Common myeloid progenitor, CD34-positive (primary cell): ENCODE measurements around the gene SYT13.

Experiments
- CTCF ChIA-PET: fragments of 350-600 bp; sonication (Branson Sonifier 250); formaldehyde crosslinking; loops from one replicate; lab custom pipeline; 2021; ENCODE audit warnings: antibody characterized with exemption; lab: Charles Lee
- POLR2A ChIA-PET: fragments of 350-600 bp; sonication (Branson Sonifier 250); formaldehyde crosslinking; loops from one replicate; lab custom pipeline; 2021; ENCODE audit warnings: antibody characterized with exemption; lab: Charles Lee
- DNase-seq, 3 donors: peaks; one replicate each; pipeline versions ENCODE4 v3.0.0 to v3.0.0-alpha.2; 2013
- H3K27ac ChIP-seq, 2 experiments: 1 replicate in 1 of 2; 2 replicates in 1 of 2; pipeline ENCODE4 v1.7.0; 2013; ENCODE audit warnings: inconsistent platforms in 2 of 2, low read length in 2 of 2, mild to moderate bottlenecking in 2 of 2, low read depth in 1 of 2, moderate library complexity in 1 of 2; ENCODE audit not compliant: severe bottlenecking in 2 of 2, insufficient read depth in 1 of 2, poor library complexity in 1 of 2
- H3K27me3 ChIP-seq, 5 experiments: replicated peaks in 2 of 5; 1 replicate in 3 of 5; 2 replicates in 2 of 5; pipeline versions ENCODE4 v1.6.1 to v1.7.0; 2013; ENCODE audit warnings: low read length in 4 of 5, mild to moderate bottlenecking in 2 of 5, moderate library complexity in 2 of 5, inconsistent platforms in 1 of 5; ENCODE audit not compliant: insufficient read depth in 5 of 5, control insufficient read depth in 4 of 5
- H3K36me3 ChIP-seq, 4 experiments: 1 replicate in 2 of 4; 2 replicates in 2 of 4; pipeline versions ENCODE4 v1.6.1 to v1.7.0; 2013; ENCODE audit warnings: low read length in 3 of 4, control low read depth in 1 of 4, mild to moderate bottlenecking in 1 of 4; ENCODE audit not compliant: control insufficient read depth in 4 of 4, insufficient read depth in 4 of 4
- H3K4me1 ChIP-seq, 4 experiments: 1 replicate in 3 of 4; 2 replicates in 1 of 4; pipeline versions ENCODE4 v1.6.1 to v1.7.1; 2013; ENCODE audit warnings: low read length in 3 of 4, mild to moderate bottlenecking in 3 of 4, control low read depth in 1 of 4, inconsistent platforms in 1 of 4, moderate library complexity in 1 of 4; ENCODE audit not compliant: control insufficient read depth in 4 of 4, insufficient read depth in 4 of 4; ENCODE audit errors: control extremely low read depth in 1 of 4
- H3K4me3 ChIP-seq, 7 experiments: 1 replicate in 4 of 7; 2 replicates in 3 of 7; pipeline versions ENCODE4 v1.5.1 to v1.7.0; 2013; ENCODE audit warnings: mild to moderate bottlenecking in 7 of 7, low read length in 6 of 7, moderate library complexity in 6 of 7, inconsistent platforms in 2 of 7, low read depth in 2 of 7, control low read depth in 1 of 7; ENCODE audit not compliant: insufficient read depth in 4 of 7, control insufficient read depth in 1 of 7; ENCODE audit errors: extremely low read depth in 1 of 7
- H3K9me3 ChIP-seq, 5 experiments: 1 replicate in 4 of 5; 2 replicates in 1 of 5; pipeline versions ENCODE4 v1.6.1 to v1.7.1; 2013; ENCODE audit warnings: low read length in 4 of 5, mild to moderate bottlenecking in 2 of 5, inconsistent platforms in 1 of 5, low read depth in 1 of 5, moderate library complexity in 1 of 5; ENCODE audit not compliant: control insufficient read depth in 4 of 5, insufficient read depth in 2 of 5; ENCODE audit errors: control extremely low read depth in 1 of 5
- WGBS: methylation state at CpG from one replicate; pipeline ENCODE4 v1.1.5; 2013; ENCODE audit not compliant: insufficient coverage; 5-methylcytosine and 5-hydroxymethylcytosine counted together

SYT13 gene

GRCh38 chr11:45233804-45234170 lies 52.4 kb downstream of the SYT13 start:
- DNase-seq = no peak
- Histone ChIP-seq H3K4me1 (peaks cover 0 to 8% (median under 1%) of the 10 kb centered on the region in 4 experiments), H3K27ac (no peak overlapping the region), H3K4me3 (no peak overlapping the region), H3K9me3 (no peaks in the 10 kb centered on the region), H3K36me3 (peaks cover 0 to 2% (median under 1%) of the 10 kb centered on the region in 4 experiments), H3K27me3 (peaks cover 0 to 3% (median 0%) of the 10 kb centered on the region in 5 experiments)
- ChIA-PET POLR2A (no interaction called here), CTCF (interaction anchor here (1.4 to 2.4 kb wide), 5 partner anchors 9 to 123 kb away, joined by 3 to 26 read pairs (median 5); no protein-coding TSS in a partner anchor)
- WGBS = 88% methylated on average over 14 of the region's 14 CpGs

- Histone ChIP-seq H3K36me3 (peaks cover 0 to 4% (median 1%) of the 10 kb centered on the region in 4 experiments), H3K9me3 (no peaks in the 10 kb centered on the region), H3K27ac (no peak overlapping the region), H3K4me1 (peaks cover 0 to 8% (median under 1%) of the 10 kb centered on the region in 4 experiments), H3K4me3 (no peak overlapping the region), H3K27me3 (peaks cover 0 to 3% (median 0%) of the 10 kb centered on the region in 5 experiments)
- 78% methylated on average over 7 of the region's 17 CpGs for WGBS
- ChIA-PET CTCF (interaction anchor here (0.8 to 2.4 kb wide), 8 partner anchors 8 to 125 kb away, joined by 3 to 26 read pairs (median 4); no protein-coding TSS in a partner anchor), POLR2A (no interaction called here)
- peak; percentile 38 to 69 (median 58) for DNase-seq
Measured at GRCh38 chr11:45233121-45233803, 52.9 kb downstream of the SYT13 start.

- POLR2A ChIA-PET = no interaction called here
Measured at GRCh38 chr11:45232341-45233080, 53.6 kb downstream of the SYT13 start.

GRCh38 chr11:45229401-45230020 lies 56.6 kb downstream of the SYT13 start:
- H3K27ac ChIP-seq = no peak overlapping the region
- no peaks in the 10 kb centered on the region for H3K9me3 ChIP-seq
- CTCF ChIA-PET = interaction anchor here (1.0 to 1.6 kb wide), 3 partner anchors 47 to 110 kb away, joined by 3 read pairs; no protein-coding TSS in a partner anchor
- POLR2A ChIA-PET = interaction anchor here (0.6 kb wide), 1 partner anchor 37 kb away, joined by 3 read pairs; no protein-coding TSS in a partner anchor
- H3K36me3 ChIP-seq = peaks cover 6 to 37% (median 20%) of the 10 kb centered on the region in 4 experiments
- H3K4me1 ChIP-seq = peaks cover 0 to 2% (median 0%) of the 10 kb centered on the region in 4 experiments
- H3K27me3 ChIP-seq = no peaks in the 10 kb centered on the region
- 30% methylated on average over 2 of the region's 5 CpGs for WGBS
- no peak overlapping the region for H3K4me3 ChIP-seq
- no peak for DNase-seq

More at GRCh38 chr11:45232341-45233080, 53.6 kb downstream of the SYT13 start:
- H3K27me3 ChIP-seq = no peaks in the 10 kb centered on the region
- H3K27ac ChIP-seq = no peak overlapping the region
- WGBS = 86% methylated on average over 2 of the region's 5 CpGs
- H3K9me3 ChIP-seq = no peaks in the 10 kb centered on the region
- H3K36me3 ChIP-seq = peaks cover 2 to 7% (median 4%) of the 10 kb centered on the region in 4 experiments
- DNase-seq = no peak
- CTCF ChIA-PET = interaction anchor here (0.8 to 2.4 kb wide), 6 partner anchors 13 to 124 kb away, joined by 3 to 26 read pairs (median 4); no protein-coding TSS in a partner anchor
- peaks cover 0 to 8% (median under 1%) of the 10 kb centered on the region in 4 experiments for H3K4me1 ChIP-seq
- H3K4me3 ChIP-seq = no peak overlapping the region

- peaks cover 0 to 2% (median 0%) of the 10 kb centered on the region in 4 experiments for H3K4me1 ChIP-seq
- POLR2A ChIA-PET = no interaction called here
- H3K27me3 ChIP-seq = no peaks in the 10 kb centered on the region
- H3K4me3 ChIP-seq = no peak overlapping the region
- no peak for DNase-seq
- H3K9me3 ChIP-seq = no peaks in the 10 kb centered on the region
- no peak overlapping the region for H3K27ac ChIP-seq
- WGBS = over 99% methylated on average over 18 of the region's 19 CpGs
- H3K36me3 ChIP-seq = peaks cover 8 to 52% (median 26%) of the 10 kb centered on the region in 4 experiments
- CTCF ChIA-PET = interaction anchor here (0.8 to 1.4 kb wide), 2 partner anchors 24 to 112 kb away, joined by 3 read pairs; no protein-coding TSS in a partner anchor
Measured at GRCh38 chr11:45227836-45228235, 58.3 kb downstream of the SYT13 start.

GRCh38 chr11:45226901-45227300 lies 59.2 kb downstream of the SYT13 start:
- no peak overlapping the region for H3K27ac ChIP-seq
- ChIA-PET CTCF (interaction anchor here (0.7 to 1.5 kb wide), 4 partner anchors 10 to 18 kb away, joined by 3 to 7 read pairs (median 3); no protein-coding TSS in a partner anchor), POLR2A (interaction anchor here (0.5 to 0.6 kb wide), 2 partner anchors 11 to 142 kb away, joined by 3 to 5 read pairs; no protein-coding TSS in a partner anchor)
- no peaks in the 10 kb centered on the region for H3K9me3 ChIP-seq
- no peak for DNase-seq
- peaks cover 0 to 2% (median 0%) of the 10 kb centered on the region in 4 experiments for H3K4me1 ChIP-seq
- no peak overlapping the region for H3K4me3 ChIP-seq
- peaks cover 11 to 61% (median 32%) of the 10 kb centered on the region in 4 experiments for H3K36me3 ChIP-seq
- H3K27me3 ChIP-seq = no peaks in the 10 kb centered on the region
- WGBS = 99% methylated on average over 21 of the region's 21 CpGs
